Germinal center (tissue), 1 donor: ENCODE results near the gene TBXAS1.

Experiments
- DNase-seq: peaks from one replicate; pipeline ENCODE4 v3.0.0; 2012; ENCODE audit warnings: mixed read lengths, low spot score

TBXAS1 gene

DNA sequence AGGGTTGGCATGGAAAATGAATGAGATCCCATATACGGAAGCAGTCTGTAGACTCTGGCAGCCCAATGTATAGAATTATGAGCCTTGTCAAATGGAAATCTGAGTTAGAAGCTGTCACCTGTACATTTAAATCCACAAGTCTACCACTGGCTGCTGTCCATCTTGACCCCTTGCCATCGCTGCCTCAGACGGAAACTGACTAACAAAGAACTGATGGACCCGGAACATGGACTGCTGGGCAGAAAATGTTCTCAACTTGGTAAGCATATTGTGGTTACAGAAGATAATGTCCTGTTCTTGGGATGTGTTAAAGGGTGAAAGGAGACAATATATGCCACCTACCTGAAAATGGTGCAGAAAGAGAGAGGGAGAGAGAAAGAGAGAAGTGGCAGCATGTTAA lies 196.2 kb downstream of the TBXAS1 start:
- no peak for DNase-seq

GRCh38 chr7:140025814-140026433 lies 196.9 kb downstream of the TBXAS1 start:
- DNase-seq: no peak

DNA sequence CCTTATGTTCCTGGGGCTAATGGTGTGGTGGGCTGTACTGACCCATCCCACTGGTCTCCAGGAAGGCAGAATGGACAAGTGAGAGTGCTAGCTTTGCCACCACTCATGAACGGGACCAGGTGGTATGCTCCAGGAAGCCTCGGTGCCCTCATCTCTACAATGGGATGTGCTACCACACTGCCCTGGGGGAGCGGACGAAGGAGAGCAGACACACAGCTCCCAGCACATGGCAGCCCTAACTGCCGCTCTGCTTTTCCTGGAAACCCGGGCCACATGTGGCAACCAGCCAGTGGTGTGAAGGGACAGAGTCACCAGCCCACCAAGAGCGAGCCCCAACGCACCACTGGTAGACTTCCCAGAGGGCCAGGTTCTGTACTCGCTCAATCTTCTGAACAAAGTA lies 197.9 kb downstream of the TBXAS1 start:
- DNase-seq: no peak

DNA sequence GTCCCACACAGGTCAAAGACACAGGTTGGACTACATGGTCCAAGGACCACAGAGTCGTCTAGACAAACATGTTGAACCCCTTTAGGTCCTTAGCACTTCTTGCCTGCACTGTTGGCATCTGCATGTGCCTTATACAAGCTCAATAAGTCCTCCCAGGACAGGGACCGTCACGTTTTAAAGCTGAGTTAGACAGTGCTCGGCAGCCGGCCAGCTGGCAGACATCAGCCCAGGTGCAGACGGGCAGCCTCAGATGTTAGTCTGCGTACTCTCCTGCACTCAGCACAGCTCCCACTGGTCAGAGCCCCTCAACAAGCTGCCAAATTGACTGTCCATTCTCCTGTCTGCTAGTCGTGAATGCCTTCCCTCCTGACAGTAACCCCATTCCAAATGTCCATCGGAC lies 198.8 kb downstream of the TBXAS1 start:
- no peak for DNase-seq

- no peak for DNase-seq
These were observed 199.2 kb downstream of the TBXAS1 start for GRCh38 chr7:140028311-140028710.

DNA sequence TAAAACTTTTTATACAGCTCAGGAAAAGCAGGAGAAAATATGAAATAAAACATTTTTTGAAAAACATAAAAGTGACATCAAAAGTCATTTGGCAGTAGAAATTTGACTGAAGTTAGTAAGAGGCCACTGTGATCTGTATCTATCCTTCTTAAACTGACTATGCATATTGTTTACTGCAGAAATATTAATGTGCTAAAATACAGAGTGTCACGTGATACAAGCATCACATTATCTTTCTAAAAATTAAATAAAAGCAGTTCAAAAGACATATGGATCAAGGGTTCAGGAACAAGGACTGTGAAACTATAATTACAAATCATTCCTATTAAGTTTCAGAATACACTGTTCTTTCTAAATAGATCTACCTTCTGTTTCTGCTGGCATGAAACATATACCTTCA lies 200.0 kb downstream of the TBXAS1 start:
- no peak for DNase-seq

GRCh38 chr7:140031364-140031763 lies 202.3 kb downstream of the TBXAS1 start:
- no peak for DNase-seq

DNA sequence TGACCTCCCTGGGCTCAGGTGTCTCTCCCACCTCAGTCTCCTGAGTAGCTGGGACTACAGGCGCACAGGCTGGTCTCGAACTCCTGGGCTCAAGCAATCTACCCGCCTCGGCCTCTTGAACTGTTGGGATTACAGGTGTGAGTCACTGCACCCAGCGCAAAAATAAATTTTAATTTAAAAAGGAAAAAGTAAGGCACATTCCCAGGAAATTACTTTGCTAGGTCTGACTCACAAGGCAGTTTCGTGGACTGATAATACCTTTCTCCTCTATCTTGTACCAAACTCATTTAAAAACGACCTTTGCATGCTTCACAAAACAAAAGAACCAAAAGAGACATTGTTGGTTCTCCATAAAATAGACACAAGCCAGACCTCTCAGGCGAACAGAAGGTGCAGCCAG lies 204.0 kb downstream of the TBXAS1 start:
- DNase-seq: no peak

DNA sequence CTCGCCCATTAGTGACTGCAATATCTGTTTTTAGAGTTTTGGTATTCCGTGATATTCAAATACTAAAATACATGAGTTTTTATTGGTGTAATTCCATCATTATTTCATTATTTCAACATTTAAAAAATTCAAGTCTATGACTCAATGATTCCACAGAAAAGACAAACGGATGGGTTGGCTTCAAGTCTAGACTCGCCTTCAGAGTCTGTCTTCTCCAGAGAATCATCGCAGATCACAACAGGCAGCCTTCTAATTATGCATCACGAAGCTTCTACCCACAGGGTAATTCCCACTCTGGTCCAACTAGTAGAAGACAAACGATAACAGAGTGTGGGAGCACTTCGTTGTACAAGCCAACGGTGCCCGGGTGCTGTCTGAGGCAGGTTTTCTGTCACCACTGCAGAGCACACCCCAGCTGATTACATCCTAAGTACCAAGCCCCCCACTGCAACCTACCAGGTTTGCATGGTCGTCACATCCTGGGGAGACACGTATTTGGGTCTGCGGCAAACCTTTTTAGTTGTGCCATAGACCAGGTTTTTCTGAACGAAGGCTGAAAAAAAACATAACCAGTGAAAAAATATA lies 204.8 kb downstream of the TBXAS1 start:
- DNase-seq: no peak

DNA sequence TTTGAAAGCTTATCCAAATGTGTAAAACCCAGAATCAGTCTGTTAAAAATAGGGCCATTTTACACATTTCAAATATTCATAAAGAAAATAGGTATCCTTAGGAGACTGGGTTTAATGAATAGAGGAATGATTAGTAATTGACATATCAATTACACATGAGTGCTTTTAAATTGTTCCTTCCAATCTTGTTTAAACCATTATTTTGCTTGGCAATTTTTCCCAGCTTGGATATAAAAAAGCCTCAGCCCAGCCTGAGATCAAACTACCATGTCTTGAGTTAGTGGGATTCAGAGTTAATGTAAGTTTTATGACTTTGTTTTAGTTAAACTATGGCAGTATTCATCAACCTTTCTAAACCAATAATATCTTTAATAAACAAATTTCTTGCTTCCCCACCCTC lies 205.4 kb downstream of the TBXAS1 start:
- no peak for DNase-seq

DNA sequence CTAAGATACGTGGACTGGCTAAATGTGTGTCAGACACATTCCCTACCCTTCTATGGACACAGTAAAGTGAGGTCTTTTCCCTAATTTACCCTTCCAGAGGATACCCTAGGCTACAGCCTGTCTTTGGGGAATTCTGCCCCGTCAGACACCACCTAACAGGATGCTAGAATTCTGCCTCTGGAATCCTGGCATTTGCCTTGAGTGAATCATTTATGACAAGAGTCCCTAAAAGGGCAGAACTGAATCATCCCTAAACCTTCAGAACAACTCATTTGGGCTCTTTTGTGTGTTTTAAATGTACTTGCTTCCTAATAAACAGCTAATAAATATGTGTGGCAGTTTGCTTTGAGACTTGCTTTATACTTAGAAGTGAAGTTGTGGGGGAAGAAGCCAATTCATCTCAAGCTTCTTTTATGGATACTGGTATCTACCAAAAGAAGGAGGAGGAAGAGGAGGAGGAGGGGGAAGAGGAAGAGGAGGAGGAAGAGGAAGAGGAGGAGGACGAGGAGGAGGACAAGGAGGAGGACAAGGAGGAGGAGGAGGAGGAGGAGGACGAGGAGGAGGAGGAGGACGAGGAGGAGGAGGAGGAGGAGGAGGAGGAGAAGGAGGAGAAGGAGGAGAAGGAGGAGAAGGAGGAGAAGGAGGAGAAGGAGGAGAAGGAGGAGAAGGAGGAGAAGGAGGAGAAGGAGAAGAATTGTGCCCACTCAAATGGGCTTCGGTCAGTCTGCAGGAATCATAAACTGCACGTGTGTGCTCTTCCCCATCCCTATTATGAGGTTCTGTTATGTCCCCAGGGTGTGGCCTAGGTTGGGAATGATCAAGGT lies 206.5 kb downstream of the TBXAS1 start:
- no peak for DNase-seq

GRCh38 chr7:140036224-140036962 lies 207.3 kb downstream of the TBXAS1 start:
- no peak for DNase-seq

GRCh38 chr7:140039066-140039465 lies 210.0 kb downstream of the TBXAS1 start:
- no peak for DNase-seq

DNA sequence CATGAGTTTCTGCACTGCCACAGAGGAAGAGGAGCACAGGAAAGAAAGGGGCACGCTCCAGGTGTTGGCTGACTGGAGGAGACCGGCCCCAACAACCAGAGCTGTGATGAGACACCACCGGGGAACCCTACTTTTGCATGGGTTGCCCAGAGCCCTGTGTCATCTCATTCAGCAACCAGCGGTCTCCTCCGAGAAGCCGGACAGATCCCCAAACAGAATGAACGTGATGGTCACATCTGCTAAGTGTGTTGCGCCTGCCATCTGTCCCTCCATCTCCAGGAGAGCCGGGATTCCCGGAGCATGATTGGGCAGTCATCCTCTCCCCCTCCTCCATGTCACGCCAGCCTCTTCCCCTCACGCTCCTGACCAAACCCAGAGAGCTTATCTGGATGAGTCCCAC lies 210.8 kb downstream of the TBXAS1 start:
- DNase-seq: no peak

DNA sequence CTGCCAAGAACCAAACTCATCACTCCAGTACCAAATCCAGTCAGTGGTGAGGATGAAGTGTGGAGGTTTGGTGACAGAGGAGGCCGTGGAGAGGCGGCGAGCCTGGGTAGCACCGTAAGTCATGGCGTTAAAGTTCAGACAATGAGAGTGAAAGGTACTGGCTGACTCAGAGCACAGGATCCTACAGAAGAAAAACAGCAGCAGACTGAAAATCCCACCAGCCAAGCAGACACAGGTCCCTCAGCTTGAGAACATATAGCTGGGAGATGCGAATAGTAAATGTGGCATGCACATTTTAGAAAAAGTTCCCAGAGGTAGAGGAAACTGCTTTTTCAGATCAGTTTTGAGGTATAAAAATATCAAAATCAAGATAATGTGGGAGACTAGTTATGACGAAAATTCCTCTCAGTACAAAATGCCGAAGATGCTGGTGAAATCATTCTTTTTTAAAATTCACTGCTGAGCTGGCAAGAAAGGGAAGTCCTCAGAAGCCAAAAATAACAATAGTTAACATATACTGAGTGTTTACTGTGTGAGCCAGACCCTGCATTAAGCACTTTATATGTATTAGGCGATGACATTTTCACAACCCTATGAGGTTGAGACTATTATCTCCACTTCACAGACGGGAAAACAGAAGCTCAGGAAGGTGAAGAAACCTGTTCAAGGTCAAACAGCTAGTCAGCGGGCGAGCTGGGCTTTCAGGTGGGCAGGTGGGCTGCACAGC lies 212.8 kb downstream of the TBXAS1 start:
- DNase-seq: no peak

DNA sequence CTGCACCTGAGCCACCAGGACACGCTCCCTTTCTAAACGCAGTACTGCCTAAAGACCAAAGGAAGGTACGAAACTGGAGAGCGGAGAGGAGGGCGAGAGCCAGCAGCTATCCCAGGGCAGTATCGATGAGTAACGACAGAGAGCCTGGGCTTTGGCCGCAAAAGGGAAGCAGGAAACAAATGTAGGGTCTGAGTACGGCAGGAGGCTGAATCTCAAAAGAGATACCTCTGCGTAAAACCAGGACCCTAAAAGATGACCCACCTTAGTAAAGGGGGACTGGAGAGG lies 213.3 kb downstream of the TBXAS1 start:
- no peak for DNase-seq

- DNase-seq: no peak
These were observed 215.2 kb downstream of the TBXAS1 start for GRCh38 chr7:140044251-140044650.

DNA sequence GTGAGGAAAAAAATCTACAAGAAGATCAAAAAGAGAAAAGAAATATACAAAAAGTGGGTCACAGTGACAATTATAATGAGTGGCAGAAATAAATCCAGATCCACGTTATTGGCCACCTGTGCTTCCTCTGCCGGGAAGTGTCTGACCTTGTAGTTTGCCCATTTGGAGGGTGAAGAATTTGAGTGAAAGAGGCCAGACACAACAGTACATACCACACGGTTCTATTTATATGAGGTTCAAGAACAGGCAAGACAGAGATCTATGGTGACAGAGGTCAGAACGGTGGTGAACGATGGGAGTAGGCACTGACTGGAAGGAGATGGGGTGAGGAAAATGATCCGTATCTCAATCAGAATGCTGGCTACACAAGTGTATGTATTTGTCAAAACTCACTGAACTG lies 216.6 kb downstream of the TBXAS1 start:
- no peak for DNase-seq

- no peak for DNase-seq
These were observed 218.1 kb downstream of the TBXAS1 start for GRCh38 chr7:140047197-140047596.

- DNase-seq: no peak
These were observed 219.1 kb downstream of the TBXAS1 start for GRCh38 chr7:140048138-140048537.

- no peak for DNase-seq
These were observed 219.9 kb downstream of the TBXAS1 start for GRCh38 chr7:140048989-140049338.

- no peak for DNase-seq
These were observed 220.4 kb downstream of the TBXAS1 start for GRCh38 chr7:140049339-140050024.
